Endothelial cell of umbilical vein (primary cell): ENCODE data around the gene COG5.

Experiments
- MAX ChIP-seq: IDR thresholded peaks from 2 replicates; pipeline ENCODE4 v1.6.1; 2011; ENCODE audit not compliant: insufficient read depth, insufficient read length
- POLR2A ChIP-seq: IDR thresholded peaks from 2 replicates; pipeline ENCODE4 v1.6.1; 2012; ENCODE audit warnings: low read depth, mild to moderate bottlenecking, control low read depth, low read length
- POLR2AphosphoS5 ChIP-seq: IDR thresholded peaks from 2 replicates; pipeline ENCODE4 v1.6.1; 2012; ENCODE audit warnings: low read depth, mild to moderate bottlenecking, control low read depth, low read length, moderate library complexity; ENCODE audit not compliant: insufficient read depth

- TF ChIP-seq POLR2A (no peak), POLR2AphosphoS5 (no peak), MAX (no peak)
Observed at GRCh38 chr7:107599262-107599661, 35.5 kb upstream of the COG5 start.
